GM12878 (cell line): ENCODE results near the gene RO60. TPM values are rescaled to one million over a fixed set of nuclear protein-coding genes. Genes with fewer than 3 reads are reported as not detected.

ENCODE experiments used
- ATAC-seq: fragments of 200-7000 bp; cut with Tn5 transposase; 3 replicates; pipeline ENCODE4 v1.9.1; 2020; ENCODE audit warnings: mild to moderate bottlenecking, moderate library complexity
- BruUV-seq: library from RNA; stranded (reverse); fragments of 400-500 nt; replicated peaks from 2 replicates; lab custom pipeline; 2021; lab: Mats Ljungman, UMichigan
- CTCF ChIA-PET: fragments of 300-600 bp; sonication (Branson Sonifier 250); formaldehyde crosslinking; extraction: SDS; loops from one replicate; lab custom pipeline; 2021; ENCODE audit warnings: inconsistent platforms; lab: Yijun Ruan, JAX
- POLR2A ChIA-PET: fragments of 350-600 bp; formaldehyde crosslinking; extraction: SDS; loops from one replicate; lab custom pipeline; 2021; ENCODE audit warnings: inconsistent platforms; lab: Charles Lee
- RAD21 ChIA-PET: fragments of 300-600 bp; sonication (Branson Sonifier 250); formaldehyde crosslinking; loops from one replicate; lab custom pipeline; 2023; ENCODE audit warnings: antibody characterized with exemption; ENCODE audit not compliant: unreplicated experiment; lab: Charles Lee
- SMC1A ChIA-PET: fragments of 300-600 bp; sonication (Branson Sonifier 250); formaldehyde crosslinking; loops from one replicate; lab custom pipeline; 2023; ENCODE audit not compliant: unreplicated experiment, uncharacterized antibody; lab: Charles Lee
- DNase-seq: peaks from one replicate; pipeline ENCODE4 v3.0.0-alpha.2; 2011; ENCODE audit warnings: low read depth, low spot score
- FAIRE-seq: peaks from 3 replicates; lab custom pipeline; 2011; peaks lifted over from hg19 to GRCh38; lab: Jason Lieb, UNC
- H2AFZ ChIP-seq: 2 replicates; pipeline ENCODE4 v1.6.0; 2011; ENCODE audit warnings: low read depth, low read length, control low read depth; ENCODE audit not compliant: control insufficient read depth
- H3K27ac ChIP-seq: 2 replicates; pipeline ENCODE4 v1.5.1; 2011; ENCODE audit warnings: control low read depth; ENCODE audit not compliant: control insufficient read depth, insufficient read depth
- H3K27me3 ChIP-seq, 2 experiments: replicated peaks in 1 of 2; 2 replicates each; pipeline versions ENCODE4 v1.6.0 to v1.6.1; 2011; ENCODE audit warnings: low read length in 1 of 2; ENCODE audit not compliant: control insufficient read depth in 2 of 2, insufficient read depth in 2 of 2
- H3K36me3 ChIP-seq, 2 experiments: 2 replicates each; pipeline ENCODE4 v1.5.1; 2011; ENCODE audit warnings: low read length in 1 of 2; ENCODE audit not compliant: control insufficient read depth in 2 of 2, insufficient read depth in 2 of 2
- H3K4me1 ChIP-seq: 2 replicates; pipeline ENCODE4 v1.6.1; 2011; ENCODE audit warnings: mild to moderate bottlenecking, low read length, moderate library complexity, mixed read lengths; ENCODE audit not compliant: control insufficient read depth, insufficient read depth
- H3K4me2 ChIP-seq: 2 replicates; pipeline ENCODE4 v1.6.0; 2011; ENCODE audit warnings: control low read depth; ENCODE audit not compliant: control insufficient read depth, insufficient read depth
- H3K4me3 ChIP-seq: fragments of 200-600 bp; sonication (generic); 2 replicates; pipeline ENCODE4 v1.5.1; 2016
- H3K79me2 ChIP-seq: 2 replicates; pipeline ENCODE4 v1.6.0; 2011; ENCODE audit warnings: low read length; ENCODE audit not compliant: control insufficient read depth, insufficient read depth
- H3K9ac ChIP-seq: 2 replicates; pipeline ENCODE4 v1.8.0; 2011; ENCODE audit warnings: low read length, control low read depth, mixed read lengths; ENCODE audit not compliant: control insufficient read depth, insufficient read depth
- H3K9me3 ChIP-seq: replicated peaks from 3 replicates; pipeline ENCODE4 v1.5.1; 2011; ENCODE audit warnings: mild to moderate bottlenecking, low read length; ENCODE audit not compliant: control insufficient read depth, insufficient read depth
- H4K20me1 ChIP-seq: 2 replicates; pipeline ENCODE4 v1.6.0; 2011; ENCODE audit not compliant: control insufficient read depth, insufficient read depth
- CBX3 ChIP-seq: fragments of 200-600 bp; sonication (generic); IDR thresholded peaks from 2 replicates; pipeline ENCODE4 v1.6.1; 2016; ENCODE audit warnings: low read depth, borderline replicate concordance
- CREB1 ChIP-seq: IDR thresholded peaks from 2 replicates; pipeline ENCODE4 v1.6.1; 2012; ENCODE audit warnings: low read depth, mild to moderate bottlenecking, inconsistent platforms
- ELK1 ChIP-seq: IDR thresholded peaks from 2 replicates; pipeline ENCODE4 v1.6.1; 2012; ENCODE audit warnings: low read depth, low read length, improper control_type of control experiment
- IKZF1 ChIP-seq: fragments of 450-650 bp; conservative IDR thresholded peaks from 2 replicates; pipeline ENCODE4 v1.6.1; 2017; ENCODE audit warnings: antibody characterized with exemption, mild to moderate bottlenecking
- LARP7 ChIP-seq: fragments of 450-650 bp; IDR thresholded peaks from 2 replicates; pipeline ENCODE4 v1.6.1; 2017; ENCODE audit warnings: mild to moderate bottlenecking
- SUPT20H ChIP-seq: IDR thresholded peaks from 2 replicates; pipeline ENCODE4 v1.6.1; 2011; ENCODE audit warnings: low read depth, mild to moderate bottlenecking, low read length, moderate library complexity, borderline replicate concordance; ENCODE audit not compliant: control insufficient read depth
- TAF1 ChIP-seq: IDR thresholded peaks from 2 replicates; pipeline ENCODE4 v1.6.1; 2011; ENCODE audit warnings: mild to moderate bottlenecking, low read depth, low read length, borderline replicate concordance
- TARDBP ChIP-seq: IDR thresholded peaks from 2 replicates; pipeline ENCODE4 v1.6.1; 2016; ENCODE audit warnings: borderline replicate concordance
- USF2 ChIP-seq: IDR thresholded peaks from 2 replicates; pipeline ENCODE4 v1.6.1; 2011; ENCODE audit warnings: low read depth, low read length, improper control_type of control experiment, borderline replicate concordance
- ZNF384 ChIP-seq: IDR thresholded peaks from 2 replicates; pipeline ENCODE4 v1.6.1; 2012; ENCODE audit warnings: low read depth, mild to moderate bottlenecking, low read length, improper control_type of control experiment, borderline replicate concordance
- WGBS: methylation state at CpG from one replicate; pipeline ENCODE4 v1.1.6; 2016; ENCODE audit warnings: low lambda C conversion rate; ENCODE audit not compliant: insufficient replicate concordance, insufficient coverage; ENCODE audit errors: missing lambda C conversion rate; 5-methylcytosine and 5-hydroxymethylcytosine counted together
- in situ Hi-C: fragments of 300-500 bp; cut with MboI; formaldehyde crosslinking; loops from 9 replicates; pipeline ENCODE4 v1.14.3; 2018; ENCODE audit warnings: mixed read lengths
- intact Hi-C: fragments of 100-400 bp; cut with micrococcal nuclease; formaldehyde crosslinking; loops from one replicate; pipeline ENCODE4 v1.14.2; 2022; ENCODE audit not compliant: unreplicated experiment
- polyA plus RNA-seq, 11 experiments: library from polyadenylated mRNA; depleted of rRNA in 4 of 11; unstranded in 6 of 11; stranded (reverse) in 5 of 11; fragments of >200 nt; fragmentation: Nextera tagmentation in 4 of 11; fragmentation: Illumina TruSeq in 1 of 11; extraction: Ambion mirVana in 4 of 11; extraction: Trizol in 1 of 11; gene quantifications; 1 replicate in 1 of 11; 2 replicates in 10 of 11; pipeline versions ENCODE4 v1.2.1 to v1.2.3, GENCODE V29; 2011 to 2016; ENCODE audit warnings: inconsistent platforms in 2 of 11, missing spikeins in 2 of 11, low read depth in 1 of 11
- small RNA-seq: library from RNA; depleted of rRNA; stranded (forward); fragments of <200 nt; gene quantifications from one replicate; pipeline ENCODE3, GENCODE V24; 2014
- total RNA-seq, 4 experiments: library from RNA; depleted of rRNA in 3 of 4; stranded (reverse); fragments of >200 nt in 3 of 4; fragmentation: Illumina TruSeq in 1 of 4; extraction: Trizol in 1 of 4; gene quantifications; 2 replicates each; pipeline versions ENCODE4 v1.2.1 to v1.2.3, GENCODE V29; 2013 to 2021

The RO60 gene
- total and polyA plus RNA-seq, 10 of the 15 experiments (the other 5 are each of a cell fraction or from before 2014, with no cell fraction given), result 21.1 to 143 (median 83.1) TPM

GRCh38 chr1:193105821-193106177 lies 46.4 kb downstream of the RO60 start (continued):
- TF ChIP-seq TAF1 (no peak), ZNF384 (no peak), SUPT20H (no peak), IKZF1 (no peak), LARP7 (no peak)

- Histone ChIP-seq H3K9ac (no peak overlapping the region), H3K27me3 (no peaks in the 10 kb centered on the region), H3K36me3 (no peaks in the 10 kb centered on the region), H3K9me3 (no peaks in the 10 kb centered on the region), H3K79me2 (peaks cover 14% of the 10 kb centered on the region)
- SMC1A ChIA-PET, result interaction anchor here (1.2 to 2.0 kb wide), 5 partner anchors 14 to 301 kb away, joined by 3 to 5 read pairs (median 4); partner anchors contain the start of genes CDC73 and UCHL5
- no peak for DNase-seq
- in situ Hi-C loops, result no loop called here
- no TSS peak for BruUV-seq
- CTCF ChIA-PET, result interaction anchor here (1.0 to 2.4 kb wide), 3 partner anchors 17 to 87 kb away, joined by 3 to 6 read pairs (median 6); no protein-coding TSS in a partner anchor
- TF ChIP-seq TARDBP (no peak), CREB1 (no peak), ELK1 (no peak), CBX3 (no peak), USF2 (no peak)
- TF ChIP-seq, all 136 proteins: peak for 0
- H2AFZ ChIP-seq, result no peak overlapping the region
- ATAC-seq, result no peak
- ChIA-PET POLR2A (interaction anchor here (1.1 kb wide), 2 partner anchors 8 to 11 kb away, joined by 5 to 6 read pairs; no protein-coding TSS in a partner anchor), RAD21 (interaction anchor here (1.3 kb wide), 1 partner anchor 12 kb away, joined by 4 read pairs; no protein-coding TSS in a partner anchor)
- H3K4me2 ChIP-seq, result no peak overlapping the region
- intact Hi-C loops, result loop anchor here (5.0 kb wide), 1 partner anchor 51 kb away; the partner anchor contains the start of genes RO60 and UCHL5
- 0 out of 2 replicates have a peak, but pooled peaks cover 3% of the 10 kb centered on the region for H3K4me1 ChIP-seq
- no peaks in the 10 kb centered on the region for H4K20me1 ChIP-seq
- H3K4me3 ChIP-seq, result no peak overlapping the region
- FAIRE-seq, result no peak
- WGBS, result 58% methylated on average over 3 of the region's 3 CpGs
- no peak overlapping the region for H3K27ac ChIP-seq
These were observed 49.1 kb downstream of the RO60 start for GRCh38 chr1:193108471-193108870.

Small RNAs within 50 kb of the gene (small RNA-seq; reads per million reads assigned to genes)
- 0.20 reads per million for gene SCARNA18B

Other genes starting within 250 kb of the RO60 start
- 30.1 and 34.8 TPM in 2 replicates for gene UCHL5, start 252 bp upstream of the RO60 start, total RNA-seq (2014; rRNA removed)
- 56.0 and 57.2 TPM in 2 replicates for gene UCHL5, start 252 bp upstream of the RO60 start, total RNA-seq (2014; rRNA removed; fragmentation: Illumina TruSeq; extraction: Trizol)
- gene UCHL5, start 252 bp upstream of the RO60 start, total RNA-seq (2021), result 62.0 and 64.1 TPM in 2 replicates
- gene UCHL5, start 252 bp upstream of the RO60 start, polyA plus RNA-seq (2011; rRNA removed), result 55.4 and 81.9 TPM in 2 replicates
- gene UCHL5, start 252 bp upstream of the RO60 start, polyA plus RNA-seq (2014; fragmentation: Illumina TruSeq; extraction: Trizol), result 98.1 and 109 TPM in 2 replicates
- 10 to 100 TPM; 36.5 to 45.6 TPM for gene UCHL5, start 252 bp upstream of the RO60 start, polyA plus RNA-seq (2014; fragmentation: Nextera tagmentation; extraction: Ambion mirVana)
- gene UCHL5, start 252 bp upstream of the RO60 start, polyA plus RNA-seq (2014; rRNA removed), result 64.0 and 66.3 TPM in 2 replicates
- 100 to 1,000 TPM; 169 to 179 TPM for gene UCHL5, start 252 bp upstream of the RO60 start, polyA plus RNA-seq (2016; fragmentation: Nextera tagmentation; extraction: Ambion mirVana)
- 18.0 and 21.2 TPM in 2 replicates for gene GLRX2, start 45.8 kb downstream of the RO60 start, total RNA-seq (2014; rRNA removed)
- 15.2 and 16.5 TPM in 2 replicates for gene GLRX2, start 45.8 kb downstream of the RO60 start, total RNA-seq (2014; rRNA removed; fragmentation: Illumina TruSeq; extraction: Trizol)
- gene GLRX2, start 45.8 kb downstream of the RO60 start, total RNA-seq (2021), result 19.7 and 21.4 TPM in 2 replicates
- gene GLRX2, start 45.8 kb downstream of the RO60 start, polyA plus RNA-seq (2011; rRNA removed), result 16.7 and 33.4 TPM in 2 replicates
- gene GLRX2, start 45.8 kb downstream of the RO60 start, polyA plus RNA-seq (2014; fragmentation: Illumina TruSeq; extraction: Trizol), result 15.5 and 19.5 TPM in 2 replicates
- 1 to 10 TPM; 5.5 to 7.8 TPM for gene GLRX2, start 45.8 kb downstream of the RO60 start, polyA plus RNA-seq (2014; fragmentation: Nextera tagmentation; extraction: Ambion mirVana)
- 14.2 and 20.0 TPM in 2 replicates for gene GLRX2, start 45.8 kb downstream of the RO60 start, polyA plus RNA-seq (2014; rRNA removed)
- gene GLRX2, start 45.8 kb downstream of the RO60 start, polyA plus RNA-seq (2016; fragmentation: Nextera tagmentation; extraction: Ambion mirVana), result 10 to 100 TPM; 59.9 to 67.6 TPM
- 10.6 and 11.1 TPM in 2 replicates for gene CDC73, start 62.4 kb downstream of the RO60 start, total RNA-seq (2014; rRNA removed)
- gene CDC73, start 62.4 kb downstream of the RO60 start, total RNA-seq (2014; rRNA removed; fragmentation: Illumina TruSeq; extraction: Trizol), result 14.2 and 15.3 TPM in 2 replicates
- gene CDC73, start 62.4 kb downstream of the RO60 start, total RNA-seq (2021), result 34.5 and 42.8 TPM in 2 replicates
- gene CDC73, start 62.4 kb downstream of the RO60 start, polyA plus RNA-seq (2011; rRNA removed), result 38.7 and 57.5 TPM in 2 replicates
- 22.0 and 23.3 TPM in 2 replicates for gene CDC73, start 62.4 kb downstream of the RO60 start, polyA plus RNA-seq (2014; fragmentation: Illumina TruSeq; extraction: Trizol)
- 10 to 100 TPM; 21.0 to 21.3 TPM for gene CDC73, start 62.4 kb downstream of the RO60 start, polyA plus RNA-seq (2014; fragmentation: Nextera tagmentation; extraction: Ambion mirVana)
- gene CDC73, start 62.4 kb downstream of the RO60 start, polyA plus RNA-seq (2014; rRNA removed), result 13.8 and 14.8 TPM in 2 replicates
- 10 to 100 TPM; 37.5 to 43.4 TPM for gene CDC73, start 62.4 kb downstream of the RO60 start, polyA plus RNA-seq (2016; fragmentation: Nextera tagmentation; extraction: Ambion mirVana)
- gene B3GALT2, start 127.0 kb downstream of the RO60 start, total RNA-seq (2014; rRNA removed), result not detected in 2 replicates
- not detected in 2 replicates for gene B3GALT2, start 127.0 kb downstream of the RO60 start, total RNA-seq (2014; rRNA removed; fragmentation: Illumina TruSeq; extraction: Trizol)
- not detected in 2 replicates for gene B3GALT2, start 127.0 kb downstream of the RO60 start, total RNA-seq (2021)
- not detected in 2 replicates for gene B3GALT2, start 127.0 kb downstream of the RO60 start, polyA plus RNA-seq (2011; rRNA removed)
- not detected in 2 replicates for gene B3GALT2, start 127.0 kb downstream of the RO60 start, polyA plus RNA-seq (2014; fragmentation: Illumina TruSeq; extraction: Trizol)
- gene B3GALT2, start 127.0 kb downstream of the RO60 start, polyA plus RNA-seq (2014; fragmentation: Nextera tagmentation; extraction: Ambion mirVana), result under 1 TPM in 1 of 2 experiments, not detected in 1; 0.14 TPM
- not detected in 2 replicates for gene B3GALT2, start 127.0 kb downstream of the RO60 start, polyA plus RNA-seq (2014; rRNA removed)
- under 1 TPM; 0.10 to 0.25 TPM for gene B3GALT2, start 127.0 kb downstream of the RO60 start, polyA plus RNA-seq (2016; fragmentation: Nextera tagmentation; extraction: Ambion mirVana)